H1 (cell line): ENCODE results near the gene DMGDH. TPM values are rescaled to one million over a fixed set of nuclear protein-coding genes. Genes with fewer than 3 reads are reported as not detected.

Experiments used
- CTCF ChIA-PET: fragments of 300-600 bp; sonication (Branson Sonifier 250); formaldehyde crosslinking; loops from one replicate; lab custom pipeline; 2021; ENCODE audit not compliant: partially characterized antibody; lab: Charles Lee
- POLR2A ChIA-PET: fragments of 300-600 bp; sonication (Branson Sonifier 250); formaldehyde crosslinking; loops from one replicate; lab custom pipeline; 2021; ENCODE audit warnings: inconsistent platforms; ENCODE audit not compliant: partially characterized antibody; lab: Charles Lee
- DNase-seq, 2 experiments: peaks; one replicate each; pipeline versions ENCODE4 v3.0.0 to v3.0.0-alpha.2; 2010 to 2022; ENCODE audit warnings: low spot score in 2 of 2, low read depth in 1 of 2, mixed read lengths in 1 of 2
- FAIRE-seq: peaks from 2 replicates; lab custom pipeline; 2011; peaks lifted over from hg19 to GRCh38; lab: Jason Lieb, UNC
- H2AFZ ChIP-seq: 2 replicates; pipeline ENCODE4 v1.8.1; 2012; ENCODE audit warnings: low read length, inconsistent platforms
- H2AK5ac ChIP-seq: 2 replicates; pipeline ENCODE4 v1.6.1; 2013; ENCODE audit warnings: low read depth, low read length
- H2BK120ac ChIP-seq: replicated peaks from 2 replicates; pipeline ENCODE3; 2013; ENCODE audit warnings: low read depth, low read length, inconsistent platforms
- H2BK12ac ChIP-seq: 2 replicates; pipeline ENCODE4 v1.6.1; 2013; ENCODE audit warnings: low read depth, low read length
- H2BK15ac ChIP-seq: 2 replicates; pipeline ENCODE4 v1.6.1; 2013; ENCODE audit warnings: low read length
- H2BK20ac ChIP-seq: 2 replicates; pipeline ENCODE4 v1.6.1; 2013; ENCODE audit warnings: low read length
- H2BK5ac ChIP-seq: 2 replicates; pipeline ENCODE4 v1.6.1; 2013; ENCODE audit warnings: low read depth, low read length
- H3K14ac ChIP-seq: 2 replicates; pipeline ENCODE4 v1.6.1; 2013; ENCODE audit warnings: inconsistent platforms; ENCODE audit not compliant: insufficient read length
- H3K18ac ChIP-seq: 2 replicates; pipeline ENCODE4 v1.6.1; 2013; ENCODE audit warnings: low read length; ENCODE audit errors: extremely low read depth
- H3K23ac ChIP-seq: 2 replicates; pipeline ENCODE4 v1.6.1; 2013; ENCODE audit warnings: inconsistent platforms; ENCODE audit not compliant: insufficient read length
- H3K23me2 ChIP-seq: 2 replicates; pipeline ENCODE4 v1.6.1; 2013; ENCODE audit warnings: low read depth, low read length
- H3K27ac ChIP-seq: 2 replicates; pipeline ENCODE4 v1.6.1; 2011; ENCODE audit warnings: low read depth, low read length, inconsistent platforms
- H3K27me3 ChIP-seq, 4 experiments: replicated peaks in 1 of 4; 1 replicate in 1 of 4; 2 replicates in 3 of 4; pipeline versions ENCODE4 v1.6.1 to v1.8.1; 2011 to 2013; ENCODE audit warnings: low read length in 3 of 4, mild to moderate bottlenecking in 3 of 4, inconsistent platforms in 2 of 4, mixed read lengths in 2 of 4, moderate library complexity in 1 of 4; ENCODE audit not compliant: control insufficient read depth in 3 of 4, insufficient read depth in 3 of 4; ENCODE audit errors: extremely low read depth in 1 of 4
- H3K36me3 ChIP-seq, 4 experiments: 2 replicates each; pipeline versions ENCODE4 v1.6.1 to v1.8.1; 2011 to 2013; ENCODE audit warnings: mild to moderate bottlenecking in 4 of 4, low read length in 3 of 4, moderate library complexity in 2 of 4, control low read depth in 1 of 4, inconsistent platforms in 1 of 4; ENCODE audit not compliant: insufficient read depth in 4 of 4, control insufficient read depth in 2 of 4
- H3K4ac ChIP-seq: replicated peaks from 2 replicates; pipeline ENCODE3; 2013; ENCODE audit warnings: low read length, low read depth, mixed read lengths, inconsistent platforms; ENCODE audit not compliant: insufficient read length
- H3K4me1 ChIP-seq, 4 experiments: replicated peaks in 1 of 4; 1 replicate in 1 of 4; 2 replicates in 3 of 4; pipeline versions ENCODE4 v1.6.1 to v1.8.1; 2011 to 2013; ENCODE audit warnings: low read length in 3 of 4, inconsistent platforms in 2 of 4, mixed read lengths in 1 of 4; ENCODE audit not compliant: insufficient read depth in 4 of 4, control insufficient read depth in 3 of 4
- H3K4me2 ChIP-seq, 2 experiments: 2 replicates each; pipeline versions ENCODE4 v1.6.1 to v1.8.1; 2011 to 2013; ENCODE audit warnings: low read depth in 2 of 2, low read length in 2 of 2, control low read depth in 1 of 2, inconsistent platforms in 1 of 2, mild to moderate bottlenecking in 1 of 2; ENCODE audit not compliant: insufficient read depth in 1 of 2
- H3K4me3 ChIP-seq, 4 experiments: fragments of 200-600, 300-600 bp in 1 of 4; sonication (generic), shearing (Covaris generic), sonication (Bioruptor Twin) in 1 of 4; 2 replicates each; pipeline versions ENCODE4 v1.5.1 to v1.8.1; 2011 to 2016; ENCODE audit warnings: low read length in 4 of 4, low read depth in 3 of 4, control low read depth in 2 of 4, inconsistent platforms in 2 of 4, mild to moderate bottlenecking in 2 of 4, mixed read lengths in 1 of 4, moderate library complexity in 1 of 4; ENCODE audit not compliant: insufficient read depth in 2 of 4; ENCODE audit errors: extremely low read depth in 1 of 4
- H3K56ac ChIP-seq: replicated peaks from 2 replicates; pipeline ENCODE3; 2013; ENCODE audit warnings: low read depth, mild to moderate bottlenecking, mixed read lengths, low read length, inconsistent platforms; ENCODE audit not compliant: insufficient read length
- H3K79me1 ChIP-seq: 2 replicates; pipeline ENCODE4 v1.6.1; 2013; ENCODE audit warnings: low read depth, low read length, control low read depth
- H3K79me2 ChIP-seq, 2 experiments: 2 replicates each; pipeline versions ENCODE4 v1.6.1 to v1.8.1; 2012 to 2013; ENCODE audit warnings: low read length in 2 of 2, mild to moderate bottlenecking in 2 of 2, inconsistent platforms in 1 of 2; ENCODE audit not compliant: insufficient read depth in 2 of 2, control insufficient read depth in 1 of 2
- H3K9ac ChIP-seq, 4 experiments: replicated peaks in 1 of 4; 1 replicate in 1 of 4; 2 replicates in 3 of 4; pipeline versions ENCODE4 v1.6.1 to v1.8.1; 2011 to 2013; ENCODE audit warnings: low read depth in 3 of 4, low read length in 3 of 4, control low read depth in 2 of 4, mild to moderate bottlenecking in 2 of 4, moderate library complexity in 2 of 4, inconsistent platforms in 1 of 4; ENCODE audit errors: extremely low read depth in 1 of 4
- H3K9me3 ChIP-seq, 2 experiments: 2 replicates each; pipeline versions ENCODE4 v1.6.1 to v1.8.1; 2012 to 2013; ENCODE audit warnings: mild to moderate bottlenecking in 2 of 2, moderate library complexity in 2 of 2, control low read depth in 1 of 2, inconsistent platforms in 1 of 2, low read depth in 1 of 2, low read length in 1 of 2, mixed read lengths in 1 of 2; ENCODE audit not compliant: insufficient read depth in 2 of 2
- H4K20me1 ChIP-seq, 2 experiments: replicated peaks in 1 of 2; 2 replicates each; pipeline versions ENCODE3 to v1.8.1; 2011 to 2013; ENCODE audit warnings: inconsistent platforms in 2 of 2, low read length in 2 of 2, mild to moderate bottlenecking in 1 of 2; ENCODE audit not compliant: insufficient read depth in 2 of 2, control insufficient read depth in 1 of 2
- H4K5ac ChIP-seq: 2 replicates; pipeline ENCODE4 v1.6.1; 2013; ENCODE audit warnings: low read length, low read depth, mixed read lengths, inconsistent platforms; ENCODE audit not compliant: insufficient read length
- H4K8ac ChIP-seq: 2 replicates; pipeline ENCODE4 v1.8.0; 2013; ENCODE audit warnings: mild to moderate bottlenecking, moderate library complexity, low read length, inconsistent platforms; ENCODE audit not compliant: insufficient read depth; ENCODE audit errors: extremely low read depth
- H4K91ac ChIP-seq: replicated peaks from 2 replicates; pipeline ENCODE3; 2013; ENCODE audit warnings: low read length, mixed read lengths, inconsistent platforms; ENCODE audit not compliant: insufficient read length
- CBX5 ChIP-seq: fragments of 300-800, 300-1000 bp; sonication (generic); IDR thresholded peaks from 2 replicates; pipeline ENCODE4 v1.7.1; 2016; ENCODE audit warnings: antibody characterized with exemption, low read length, low read depth
- CHD2 ChIP-seq: IDR thresholded peaks from 2 replicates; pipeline ENCODE4 v1.6.1; 2012; ENCODE audit warnings: low read length, improper control_type of control experiment
- CREB1 ChIP-seq: IDR thresholded peaks from 2 replicates; pipeline ENCODE4 v1.6.1; 2012; ENCODE audit warnings: inconsistent platforms
- EP300 ChIP-seq, 2 experiments: IDR thresholded peaks; 1 replicate in 1 of 2; 2 replicates in 1 of 2; pipeline ENCODE4 v1.6.1; 2011 to 2012; ENCODE audit warnings: low read depth in 2 of 2, low read length in 2 of 2, mild to moderate bottlenecking in 2 of 2, borderline replicate concordance in 1 of 2, inconsistent platforms in 1 of 2, moderate library complexity in 1 of 2
- EZH2 ChIP-seq: fragments of 200-600 bp; sonication (generic); IDR thresholded peaks from 2 replicates; pipeline ENCODE4 v1.7.1; 2012; ENCODE audit warnings: low read depth, mild to moderate bottlenecking, moderate library complexity, low read length, inconsistent platforms; ENCODE audit not compliant: severe bottlenecking
- GABPA ChIP-seq: IDR thresholded peaks from 2 replicates; pipeline ENCODE4 v1.6.1; 2011; ENCODE audit warnings: mild to moderate bottlenecking, low read length, moderate library complexity, borderline replicate concordance; ENCODE audit not compliant: insufficient read depth
- KDM4A ChIP-seq: IDR thresholded peaks from one replicate; pipeline ENCODE4 v1.7.1; 2012; ENCODE audit warnings: low read depth, mild to moderate bottlenecking, moderate library complexity, low read length, inconsistent platforms; ENCODE audit not compliant: severe bottlenecking
- PHF8 ChIP-seq: fragments of 200-600 bp; sonication (generic); conservative IDR thresholded peaks from 2 replicates; pipeline ENCODE4 v1.7.1; 2012; ENCODE audit warnings: low read depth, mild to moderate bottlenecking, inconsistent platforms, low read length, moderate library complexity
- RNF2 ChIP-seq: fragments of 200-900, 300-1000 bp; sonication (generic); IDR thresholded peaks from 2 replicates; pipeline ENCODE4 v1.7.1; 2016; ENCODE audit warnings: borderline replicate concordance, low read depth, mild to moderate bottlenecking, antibody characterized with exemption, low read length; ENCODE audit not compliant: poor library complexity, severe bottlenecking; ENCODE audit errors: missing control alignments
- SP1 ChIP-seq: IDR thresholded peaks from 2 replicates; pipeline ENCODE4 v1.6.1; 2011; ENCODE audit warnings: low read depth, low read length
- SRF ChIP-seq: IDR thresholded peaks from 2 replicates; pipeline ENCODE4 v1.6.1; 2011; ENCODE audit warnings: mild to moderate bottlenecking, low read depth, low read length, moderate library complexity
- SUZ12 ChIP-seq: fragments of 200-600 bp; sonication (generic); IDR thresholded peaks from 2 replicates; pipeline ENCODE4 v1.6.1; 2012; ENCODE audit warnings: mild to moderate bottlenecking, inconsistent platforms, low read length, moderate library complexity, mixed read lengths
- TAF1 ChIP-seq: IDR thresholded peaks from 2 replicates; pipeline ENCODE4 v1.6.1; 2011; ENCODE audit warnings: mild to moderate bottlenecking, low read depth, low read length
- TAF7 ChIP-seq: optimal IDR thresholded peaks from 2 replicates; pipeline ENCODE3; 2011; ENCODE audit warnings: low read depth, mild to moderate bottlenecking, inconsistent platforms, low read length, moderate library complexity, borderline replicate concordance
- TEAD4 ChIP-seq: IDR thresholded peaks from 2 replicates; pipeline ENCODE4 v1.6.1; 2012; ENCODE audit warnings: low read depth, low read length, inconsistent platforms, mixed read lengths
- polyA plus RNA-seq, 7 experiments: library from polyadenylated mRNA; depleted of rRNA in 3 of 7; stranded (reverse) in 5 of 7; unstranded in 2 of 7; fragments of >200 nt in 5 of 7; fragments of 200-250 nt in 2 of 7; gene quantifications; 1 replicate in 5 of 7; 2 replicates in 1 of 7; 4 replicates in 1 of 7; pipeline versions ENCODE4 v1.2.1 to v1.2.3, GENCODE V29; 2011 to 2013; ENCODE audit warnings: missing spikeins in 2 of 7, mixed read lengths in 2 of 7
- total RNA-seq: library from RNA; stranded (reverse); fragmentation: NEBNext Ultra II Directional; extraction: Animal tissue kit (Norgen Biotek cat#: 25700); gene quantifications from 2 replicates; pipeline ENCODE4 v1.2.1, GENCODE V29; 2021

Gene DMGDH
- total and polyA plus RNA-seq, 2 of the 8 experiments (the other 6 are each of a cell fraction or from before 2014, with no cell fraction given), result 0.15 TPM; not detected in 1

DNA sequence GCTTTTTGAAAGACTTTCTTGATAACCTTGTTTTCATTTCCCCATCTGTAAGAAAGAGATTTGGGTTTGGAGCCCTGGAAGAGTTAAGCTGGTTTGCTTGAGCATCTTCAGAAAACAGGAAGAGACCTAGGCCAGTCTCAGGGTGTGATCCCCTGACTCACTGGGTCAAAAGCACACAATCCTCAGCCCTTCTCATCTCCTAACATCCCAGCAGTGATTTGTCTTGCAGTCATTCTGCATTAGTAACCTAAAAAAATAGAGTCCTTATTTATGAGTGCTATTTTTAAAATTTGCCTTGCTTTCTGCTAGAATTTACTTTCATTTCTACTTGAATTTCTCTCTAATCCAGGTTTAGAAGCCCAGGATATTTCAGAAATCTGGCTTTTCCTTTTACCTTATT is 68.0 kb downstream of the DMGDH start:
- H3K27me3 ChIP-seq, result no peaks in the 10 kb centered on the region
- no peak overlapping the region for H3K27ac ChIP-seq
- H2BK5ac ChIP-seq, result no peak overlapping the region
- no peak overlapping the region for H3K4me3 ChIP-seq
- ChIA-PET CTCF (interaction anchor here (0.9 to 1.3 kb wide), 2 partner anchors 102 to 114 kb away, joined by 3 read pairs; no protein-coding TSS in a partner anchor), POLR2A (no interaction called here)
- no peaks in the 10 kb centered on the region for H4K20me1 ChIP-seq
- no peaks in the 10 kb centered on the region for H3K36me3 ChIP-seq
- H2BK120ac ChIP-seq, result no peak overlapping the region
- DNase-seq, result no peak
- H2BK20ac ChIP-seq, result no peak overlapping the region
- no peak overlapping the region for H4K8ac ChIP-seq
- no peak overlapping the region for H4K5ac ChIP-seq
- H3K4me2 ChIP-seq, result no peak overlapping the region
- no peak overlapping the region for H2AK5ac ChIP-seq
- no peaks in the 10 kb centered on the region for H3K23me2 ChIP-seq
- H2BK15ac ChIP-seq, result no peak overlapping the region
- no peaks in the 10 kb centered on the region for H3K9me3 ChIP-seq
- no peak overlapping the region for H2AFZ ChIP-seq
- H2BK12ac ChIP-seq, result no peak overlapping the region
- no peak overlapping the region for H3K56ac ChIP-seq
- no peak overlapping the region for H4K91ac ChIP-seq
- no peak overlapping the region for H3K14ac ChIP-seq
- H3K18ac ChIP-seq, result no peak overlapping the region
- FAIRE-seq, result no peak
- H3K23ac ChIP-seq, result no peak overlapping the region
- H3K79me2 ChIP-seq, result no peaks in the 10 kb centered on the region
- no peaks in the 10 kb centered on the region for H3K4me1 ChIP-seq
- no peaks in the 10 kb centered on the region for H3K79me1 ChIP-seq
- no peak overlapping the region for H3K9ac ChIP-seq
- H3K4ac ChIP-seq, result no peak overlapping the region
- TF ChIP-seq SP1, result no peak
- TF ChIP-seq GABPA, result no peak
- no peak for TF ChIP-seq EP300 (IDR thresholded peaks at IDR 0.05; ENCODE audit: borderline replicate concordance in 1 of 2, low read depth in 2 of 2, low read length in 2 of 2)
- no peak for TF ChIP-seq TAF7
- TF ChIP-seq RNF2, result no peak
- TF ChIP-seq SRF, result no peak
- TF ChIP-seq CBX5, result no peak
- no peak for TF ChIP-seq CREB1
- TF ChIP-seq EZH2, result no peak
- no peak for TF ChIP-seq SUZ12
- TF ChIP-seq CHD2, result no peak
- no peak for TF ChIP-seq TEAD4
- TF ChIP-seq KDM4A, result no peak
- TF ChIP-seq PHF8, result no peak
- no peak for TF ChIP-seq TAF1
